NCI-H2227 (cell line): Measurements from ENCODE around the gene BIN1.
"Not testable (repeated sequence)": the region's sequence is repeated elsewhere in the genome, so short reads cannot be mapped to it uniquely, and the experiment has no call there.

ENCODE experiments used
- DNase-seq: peaks from one replicate; lab custom pipeline; 2025; ENCODE audit not compliant: unreplicated experiment; lab: John Stamatoyannopoulos, UW

Gene BIN1

GRCh38 chr2:127134833-127135830, 28.2 kb upstream of the BIN1 start:
- DNase-seq = no peak

DNA sequence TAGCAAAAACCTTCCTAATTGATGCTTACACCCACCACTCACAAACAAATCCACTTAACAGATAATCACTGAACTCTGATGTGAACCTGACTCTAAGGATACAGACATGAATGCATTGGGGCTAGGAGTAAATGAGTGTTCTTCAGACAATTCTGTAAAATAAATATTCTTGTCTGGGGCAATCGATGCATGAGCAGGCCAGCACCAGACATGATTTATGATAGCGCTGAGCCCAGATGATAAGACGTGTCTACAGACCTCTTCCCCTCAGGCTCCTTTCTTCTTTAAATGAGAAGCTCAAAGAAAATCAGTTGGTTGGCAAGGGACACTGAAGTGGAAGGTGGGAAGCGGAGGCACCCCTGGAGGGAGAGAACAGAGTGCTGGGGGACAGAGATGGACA, 27.3 kb upstream of the BIN1 start:
- no peak for DNase-seq

DNA sequence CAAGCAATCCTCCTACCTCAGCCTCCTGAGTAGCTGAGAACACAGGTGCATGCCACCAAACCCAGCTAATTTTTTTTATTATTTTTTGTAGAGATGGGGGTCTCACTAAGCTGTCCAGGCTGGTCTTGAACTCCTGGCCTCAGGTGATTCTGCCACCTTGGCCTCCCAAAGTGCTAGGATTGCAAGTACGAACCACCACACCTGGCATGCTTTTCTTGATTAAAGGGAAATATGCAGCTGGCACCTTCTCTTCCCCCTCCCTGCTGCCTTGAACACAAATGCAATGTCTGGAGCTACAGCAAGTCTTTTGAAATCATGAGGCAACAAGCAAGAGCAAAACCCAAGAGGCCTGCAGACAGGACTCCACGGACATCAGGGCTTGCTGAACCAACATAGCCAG, 26.8 kb upstream of the BIN1 start:
- DNase-seq = no peak

GRCh38 chr2:127130421-127130820, 23.5 kb upstream of the BIN1 start:
- DNase-seq = no peak

GRCh38 chr2:127129937-127130336, 23.0 kb upstream of the BIN1 start:
- no peak for DNase-seq

- no peak for DNase-seq
Observed at GRCh38 chr2:127128445-127128904, 21.5 kb upstream of the BIN1 start.

- DNase-seq = no peak
Observed at GRCh38 chr2:127125821-127126220, 18.9 kb upstream of the BIN1 start.

DNA sequence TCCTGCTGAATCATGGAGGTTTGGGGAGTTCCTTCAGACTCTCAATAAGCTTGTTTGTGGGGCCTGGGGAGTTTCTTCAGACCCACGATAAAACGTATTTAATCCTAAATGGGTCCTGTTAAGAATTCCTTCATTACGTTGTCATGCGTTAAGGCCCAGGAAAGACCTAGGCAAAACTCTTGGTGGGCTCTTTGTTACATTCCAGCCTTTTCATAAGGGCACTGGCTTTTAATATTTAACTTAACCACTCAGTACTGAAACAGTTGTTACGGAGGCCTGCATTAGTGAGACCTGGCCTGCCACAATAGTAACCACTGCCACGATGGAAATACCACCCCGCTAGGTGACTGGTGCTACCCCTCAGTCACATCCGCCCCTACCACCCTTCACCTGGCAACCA, 17.5 kb upstream of the BIN1 start:
- no peak for DNase-seq

GRCh38 chr2:127122361-127123027, 15.5 kb upstream of the BIN1 start:
- DNase-seq = no peak

GRCh38 chr2:127121776-127122176, 14.8 kb upstream of the BIN1 start:
- no peak for DNase-seq

- no peak for DNase-seq
Observed at GRCh38 chr2:127121353-127121752, 14.4 kb upstream of the BIN1 start.

DNA sequence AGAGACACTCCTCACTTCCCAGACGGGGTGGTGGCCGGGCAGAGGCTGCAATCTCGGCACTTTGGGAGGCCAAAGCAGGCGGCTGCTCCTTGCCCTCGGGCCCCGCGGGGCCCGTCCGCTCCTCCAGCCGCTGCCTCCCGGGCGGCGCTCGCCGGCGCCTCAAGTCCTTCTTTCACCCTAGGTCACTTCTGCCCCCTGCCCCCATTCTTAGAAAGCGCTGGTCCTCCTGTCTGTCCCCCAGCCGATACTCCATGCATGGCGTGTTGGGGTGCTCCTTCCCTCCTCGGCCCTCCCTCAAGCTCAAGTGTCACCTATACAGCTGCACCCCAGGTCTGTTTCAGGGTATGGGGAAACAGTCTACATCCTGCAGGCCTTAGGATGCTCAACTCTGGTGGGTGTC, 13.5 kb upstream of the BIN1 start:
- not testable (repeated sequence) for DNase-seq

- DNase-seq = no peak
Observed at GRCh38 chr2:127118467-127118866, 11.5 kb upstream of the BIN1 start.

DNA sequence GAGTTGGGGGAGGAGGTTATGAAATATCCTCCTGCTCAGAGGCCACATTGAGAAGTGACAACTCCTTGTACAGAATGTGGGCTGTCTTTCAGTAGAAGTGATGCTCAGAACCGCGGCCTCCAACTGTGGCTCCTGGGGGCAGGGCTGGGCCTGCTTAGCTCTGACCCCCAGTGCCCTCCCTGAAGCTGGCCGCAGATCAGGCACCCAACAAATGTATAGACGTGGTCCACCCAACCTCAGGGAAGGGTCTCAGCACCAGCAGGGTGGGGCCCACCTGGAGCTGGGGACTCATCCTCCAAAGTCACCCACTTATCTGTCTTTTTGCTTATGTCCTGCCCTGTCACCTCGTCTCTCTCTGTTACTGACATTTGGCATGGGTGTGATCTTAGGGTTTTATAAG, 11.1 kb upstream of the BIN1 start:
- no peak for DNase-seq

- DNase-seq = no peak
Observed at GRCh38 chr2:127117603-127118002, 10.6 kb upstream of the BIN1 start.

GRCh38 chr2:127115471-127116199, 8.7 kb upstream of the BIN1 start:
- no peak for DNase-seq

DNA sequence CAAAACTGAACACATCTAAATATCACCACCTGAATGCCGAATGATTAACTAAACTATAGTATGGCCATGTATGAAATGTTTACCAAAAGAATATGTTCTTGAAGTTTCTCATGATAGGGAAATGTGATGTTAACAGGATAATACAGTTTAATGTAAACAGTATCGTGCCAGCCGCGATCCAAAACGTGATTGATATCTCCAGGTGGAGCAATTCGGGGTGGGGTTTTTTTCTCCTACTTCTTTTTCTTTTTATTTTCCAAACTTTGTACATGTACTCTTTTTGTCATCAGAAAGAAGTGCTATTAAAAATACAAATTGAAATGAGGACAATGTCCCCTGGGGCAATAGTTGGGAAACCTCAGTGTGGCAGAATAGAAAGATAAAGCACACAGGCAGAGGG, 4.0 kb upstream of the BIN1 start:
- DNase-seq = no peak

DNA sequence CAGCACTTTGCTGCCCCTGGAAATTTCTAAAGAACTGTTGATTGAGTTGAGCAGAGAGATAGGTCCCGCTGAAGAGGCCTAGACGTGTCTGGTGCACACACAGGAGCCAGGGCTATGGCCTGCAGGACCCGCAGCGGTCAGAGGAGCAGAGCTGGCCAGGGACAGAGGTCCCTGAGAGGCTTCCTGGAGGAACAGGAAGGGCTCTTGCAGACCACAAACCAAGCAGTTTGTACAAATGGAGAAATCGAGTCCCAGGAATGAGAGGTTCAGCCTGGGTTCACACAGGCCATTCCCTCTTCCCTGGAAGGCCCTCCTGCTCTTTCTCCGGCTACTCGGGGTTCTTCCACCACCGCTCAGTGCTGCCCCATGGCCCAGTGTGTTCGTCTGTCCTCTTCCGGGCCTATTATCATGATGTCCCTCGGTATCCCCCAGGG, 1.2 kb upstream of the BIN1 start:
- no peak for DNase-seq

DNA sequence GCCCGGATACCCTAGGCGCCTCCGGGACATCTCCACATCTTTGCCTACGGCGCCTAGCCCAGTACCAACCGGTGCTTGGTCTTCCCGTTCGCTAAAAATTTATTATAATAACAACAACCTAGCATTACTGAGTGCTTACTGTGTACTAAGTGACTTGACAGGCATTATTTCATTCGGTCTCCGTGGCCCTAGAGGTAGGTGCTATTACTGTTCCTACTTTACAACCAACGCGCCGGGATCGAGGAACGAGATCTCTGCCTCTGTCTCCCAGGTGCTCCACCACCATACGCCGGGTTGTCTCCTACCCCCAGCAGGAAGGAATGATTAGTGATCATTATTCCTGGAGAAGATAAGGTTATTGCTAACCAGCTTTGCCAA, 657 bp upstream of the BIN1 start:
- DNase-seq = no peak

DNA sequence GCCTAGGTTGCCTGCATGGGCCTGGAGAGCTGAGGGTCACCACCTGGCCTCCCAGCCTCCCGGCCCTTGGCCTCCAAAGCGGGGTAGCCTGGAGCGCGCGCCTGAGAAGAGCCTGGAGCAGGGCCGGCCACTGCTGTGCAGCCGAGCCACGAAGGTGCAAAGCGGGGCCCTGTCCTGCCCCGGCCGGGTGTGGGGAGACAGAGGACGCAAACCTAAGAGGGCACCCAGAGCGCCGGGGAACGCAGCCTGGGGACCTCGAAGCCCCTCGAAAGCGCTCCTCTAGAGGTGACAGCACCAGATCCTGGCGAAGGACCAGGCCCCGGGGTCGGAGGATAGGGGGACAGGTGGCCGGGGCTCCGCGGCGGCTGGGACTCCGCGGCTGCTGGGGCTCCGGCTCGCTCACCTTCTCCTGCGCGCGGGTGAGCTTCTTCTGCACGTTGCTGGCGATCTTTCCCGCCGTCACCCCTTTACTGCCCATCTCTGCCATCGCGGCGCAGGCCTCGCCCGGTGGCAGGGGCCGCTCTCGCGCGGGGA, 430 bp downstream of the BIN1 start:
- no peak for DNase-seq
